ENCODE measurements around the gene RBMS3. TPM values are rescaled to one million over a fixed set of nuclear protein-coding genes. Genes with fewer than 3 reads are reported as not detected.

Gene RBMS3
- total RNA-seq, 4 donors from 2014 or later, result 7.3 to 21.8 (median 12.8) TPM

- H3K4me3 ChIP-seq (ENCODE audit: low read depth, poor library complexity, severe bottlenecking), result no peak overlapping the region
- intact Hi-C loops (cut with DNase I; ENCODE audit: low total_unique reads), result no loop called here
- no peak for TF ChIP-seq POLR2A (IDR thresholded peaks at IDR 0.05)
- TF ChIP-seq, protein P1, sequence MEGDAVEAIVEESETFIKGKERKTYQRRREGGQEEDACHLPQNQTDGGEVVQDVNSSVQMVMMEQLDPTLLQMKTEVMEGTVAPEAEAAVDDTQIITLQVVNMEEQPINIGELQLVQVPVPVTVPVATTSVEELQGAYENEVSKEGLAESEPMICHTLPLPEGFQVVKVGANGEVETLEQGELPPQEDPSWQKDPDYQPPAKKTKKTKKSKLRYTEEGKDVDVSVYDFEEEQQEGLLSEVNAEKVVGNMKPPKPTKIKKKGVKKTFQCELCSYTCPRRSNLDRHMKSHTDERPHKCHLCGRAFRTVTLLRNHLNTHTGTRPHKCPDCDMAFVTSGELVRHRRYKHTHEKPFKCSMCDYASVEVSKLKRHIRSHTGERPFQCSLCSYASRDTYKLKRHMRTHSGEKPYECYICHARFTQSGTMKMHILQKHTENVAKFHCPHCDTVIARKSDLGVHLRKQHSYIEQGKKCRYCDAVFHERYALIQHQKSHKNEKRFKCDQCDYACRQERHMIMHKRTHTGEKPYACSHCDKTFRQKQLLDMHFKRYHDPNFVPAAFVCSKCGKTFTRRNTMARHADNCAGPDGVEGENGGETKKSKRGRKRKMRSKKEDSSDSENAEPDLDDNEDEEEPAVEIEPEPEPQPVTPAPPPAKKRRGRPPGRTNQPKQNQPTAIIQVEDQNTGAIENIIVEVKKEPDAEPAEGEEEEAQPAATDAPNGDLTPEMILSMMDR (IDR thresholded peaks at IDR 0.05), result no peak
- no peak for DNase-seq (ENCODE audit: low spot score in 2 of 2)
These were observed 264.7 kb downstream of the RBMS3 start for GRCh38 chr3:29545615-29546014.

DNA sequence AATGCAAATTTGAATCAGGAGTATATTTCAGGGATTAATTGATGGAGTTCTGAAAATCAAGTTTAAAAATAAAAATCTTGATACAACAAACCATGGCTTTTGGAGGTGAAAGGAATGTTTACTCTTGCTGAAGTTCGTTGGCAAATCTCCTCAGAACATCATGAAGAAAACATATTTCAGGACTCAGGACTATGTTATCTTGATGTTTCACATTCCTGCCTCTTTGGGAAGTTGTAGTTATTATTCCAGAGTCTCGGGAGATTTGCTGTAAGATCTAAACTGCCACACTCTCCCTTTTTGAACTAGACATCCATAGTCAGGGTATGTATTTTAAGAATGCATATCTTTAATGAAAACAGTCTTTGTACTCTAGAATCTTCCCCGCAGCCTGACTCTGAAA is 271.2 kb downstream of the RBMS3 start:
- no peak for TF ChIP-seq POLR2A (IDR thresholded peaks at IDR 0.05)
- TF ChIP-seq, protein P1 (IDR thresholded peaks at IDR 0.05), result no peak
- DNase-seq (ENCODE audit: low spot score in 2 of 2), result no peak
- intact Hi-C loops (cut with DNase I; ENCODE audit: low total_unique reads), result no loop called here
- whole genome bisulfite sequencing, 2 donors, result 71 to 79% methylated on average over 3 of the region's 3 CpGs
- H3K4me3 ChIP-seq (ENCODE audit: low read depth, poor library complexity, severe bottlenecking), result no peak overlapping the region

DNA sequence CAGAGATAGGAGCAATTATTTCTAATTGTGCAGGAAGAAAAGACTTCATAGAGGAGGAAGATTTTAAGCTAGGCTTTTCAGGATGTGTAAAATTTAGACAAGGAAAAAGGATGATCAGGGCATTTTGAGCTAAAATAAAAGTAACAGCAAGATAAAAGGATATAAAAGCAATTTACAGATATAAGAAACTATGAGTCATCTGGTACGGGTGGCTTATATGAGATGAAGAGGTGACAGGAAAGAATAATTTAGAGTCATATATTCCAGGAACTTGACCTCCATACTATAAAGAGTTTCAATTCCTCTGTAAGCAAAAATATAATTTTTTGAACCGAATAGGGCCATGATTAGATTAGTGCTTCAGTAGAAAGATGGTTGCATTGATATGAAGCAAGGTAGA is 273.7 kb downstream of the RBMS3 start:
- TF ChIP-seq, protein P1 (IDR thresholded peaks at IDR 0.05), result no peak
- no peak for TF ChIP-seq POLR2A (IDR thresholded peaks at IDR 0.05)
- 48 to 67% methylated on average over 2 of the region's 2 CpGs for WGBS, 2 donors
- no peak for DNase-seq (ENCODE audit: low spot score in 2 of 2)
- intact Hi-C loops (cut with DNase I; ENCODE audit: low total_unique reads), result no loop called here
- no peak overlapping the region for H3K4me3 ChIP-seq (ENCODE audit: low read depth, poor library complexity, severe bottlenecking)

GRCh38 chr3:29555590-29555989 is 274.7 kb downstream of the RBMS3 start:
- H3K4me3 ChIP-seq (ENCODE audit: low read depth, poor library complexity, severe bottlenecking), result no peak overlapping the region
- no peak for DNase-seq (ENCODE audit: low spot score in 2 of 2)
- WGBS, 2 donors, result 94 to 95% methylated on average over 2 of the region's 2 CpGs
- intact Hi-C loops (cut with DNase I; ENCODE audit: low total_unique reads), result no loop called here
- TF ChIP-seq POLR2A (IDR thresholded peaks at IDR 0.05), result no peak
- TF ChIP-seq, protein P1 (IDR thresholded peaks at IDR 0.05), result no peak

DNA sequence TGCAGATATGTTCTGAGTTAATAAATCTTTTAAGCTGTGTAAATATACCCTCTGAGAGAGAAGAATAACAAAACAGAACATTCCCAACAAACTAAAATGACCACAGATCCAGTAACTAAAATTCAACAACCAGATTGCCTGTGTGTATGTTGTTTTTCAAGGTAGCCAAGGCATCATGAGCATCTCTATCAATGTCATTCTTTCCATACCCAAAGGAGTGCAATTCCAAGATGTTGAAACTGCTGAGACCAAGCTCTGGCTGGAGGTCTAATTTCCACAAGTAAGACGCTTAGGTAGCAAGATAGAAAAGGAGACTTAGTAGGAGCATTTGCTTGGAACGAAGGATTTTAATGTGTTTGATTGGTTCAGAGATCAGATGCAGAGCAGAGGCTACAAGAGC is 276.3 kb downstream of the RBMS3 start:
- no peak for DNase-seq (ENCODE audit: low spot score in 2 of 2)
- H3K4me3 ChIP-seq (ENCODE audit: low read depth, poor library complexity, severe bottlenecking), result no peak overlapping the region
- intact Hi-C loops (cut with DNase I; ENCODE audit: low total_unique reads), result no loop called here
- TF ChIP-seq, protein P1 (IDR thresholded peaks at IDR 0.05), result no peak
- no peak for TF ChIP-seq POLR2A (IDR thresholded peaks at IDR 0.05)
- WGBS, 2 donors, result 82 to 93% methylated on average over 2 of the region's 2 CpGs

- DNase-seq (ENCODE audit: low spot score in 2 of 2), result no peak
- intact Hi-C loops (cut with DNase I; ENCODE audit: low total_unique reads), result no loop called here
- 77 to 88% methylated on average over 2 of the region's 2 CpGs for WGBS, 2 donors
- TF ChIP-seq, protein P1 (IDR thresholded peaks at IDR 0.05), result no peak
- TF ChIP-seq POLR2A (IDR thresholded peaks at IDR 0.05), result no peak
- H3K4me3 ChIP-seq (ENCODE audit: low read depth, poor library complexity, severe bottlenecking), result no peak overlapping the region
These were observed 277.0 kb downstream of the RBMS3 start for GRCh38 chr3:29557825-29558224.
